ENCODE measurements around the gene RNASE11.
"Not testable (repeated sequence)": the region's sequence is repeated elsewhere in the genome, so short reads cannot be mapped to it uniquely, and the experiment has no call there.

RNASE11 gene

GRCh38 chr14:20578784-20579502 lies 8.9 kb downstream of the RNASE11 start:
- DNase-seq (ENCODE audit: low read depth): peak; percentile 30
- no peak for TF ChIP-seq CTCF (IDR thresholded peaks at IDR 0.05; ENCODE audit: low read depth, low read length)
- no peak overlapping the region for H3K4me3 ChIP-seq (ENCODE audit: low read depth, low read length)

- TF ChIP-seq CTCF (IDR thresholded peaks at IDR 0.05; ENCODE audit: low read depth, low read length): no peak
- no peak for TF ChIP-seq MAX (IDR thresholded peaks at IDR 0.05; ENCODE audit: low read depth, low read length)
- TF ChIP-seq MYC (IDR thresholded peaks at IDR 0.05; ENCODE audit: low read depth, low read length): no peak
- no peak for TF ChIP-seq POLR2A (IDR thresholded peaks at IDR 0.05; ENCODE audit: extremely low read depth, insufficient read length)
- no peak overlapping the region for H3K4me3 ChIP-seq (ENCODE audit: low read depth, low read length)
- no peak for DNase-seq (ENCODE audit: low read depth)
Measured at GRCh38 chr14:20578325-20578724, 9.5 kb downstream of the RNASE11 start.

GRCh38 chr14:20572382-20572990 lies 15.3 kb downstream of the RNASE11 start:
- H3K4me3 ChIP-seq (ENCODE audit: low read depth, low read length); DNase-seq (ENCODE audit: low read depth): not testable (repeated sequence)

- DNase-seq (ENCODE audit: low read depth): peak; percentile 48
- H3K4me3 ChIP-seq (ENCODE audit: low read depth, low read length): not testable (repeated sequence)
Measured at GRCh38 chr14:20570720-20571119, 17.1 kb downstream of the RNASE11 start.

GRCh38 chr14:20569865-20570264 lies 17.9 kb downstream of the RNASE11 start:
- H3K4me3 ChIP-seq (ENCODE audit: low read depth, low read length); DNase-seq (ENCODE audit: low read depth): not testable (repeated sequence)

GRCh38 chr14:20569066-20569465 lies 18.7 kb downstream of the RNASE11 start:
- no peak overlapping the region for H3K4me3 ChIP-seq (ENCODE audit: low read depth, low read length)
- DNase-seq (ENCODE audit: low read depth): no peak
- TF ChIP-seq POLR2A (IDR thresholded peaks at IDR 0.05; ENCODE audit: extremely low read depth, insufficient read length) (no peak), MYC (IDR thresholded peaks at IDR 0.05; ENCODE audit: low read depth, low read length) (no peak), CTCF (IDR thresholded peaks at IDR 0.05; ENCODE audit: low read depth, low read length) (no peak), MAX (IDR thresholded peaks at IDR 0.05; ENCODE audit: low read depth, low read length) (no peak)

GRCh38 chr14:20568393-20568792 lies 19.4 kb downstream of the RNASE11 start:
- no peak for TF ChIP-seq CTCF (IDR thresholded peaks at IDR 0.05; ENCODE audit: low read depth, low read length)
- TF ChIP-seq MYC (IDR thresholded peaks at IDR 0.05; ENCODE audit: low read depth, low read length): no peak
- no peak for TF ChIP-seq MAX (IDR thresholded peaks at IDR 0.05; ENCODE audit: low read depth, low read length)
- TF ChIP-seq POLR2A (IDR thresholded peaks at IDR 0.05; ENCODE audit: extremely low read depth, insufficient read length): no peak
- no peak for DNase-seq (ENCODE audit: low read depth)
- no peak overlapping the region for H3K4me3 ChIP-seq (ENCODE audit: low read depth, low read length)

GRCh38 chr14:20567199-20567598 lies 20.6 kb downstream of the RNASE11 start:
- not testable (repeated sequence) for H3K4me3 ChIP-seq (ENCODE audit: low read depth, low read length); DNase-seq (ENCODE audit: low read depth)
